Stimulated activated naive CD4-positive, alpha-beta T cell (primary cell): ENCODE data around the gene LACTBL1.
"Not testable (repeated sequence)": the region's sequence is repeated elsewhere in the genome, so short reads cannot be mapped to it uniquely, and the experiment has no call there.

Experiments
- DNase-seq, 6 experiments: peaks; one replicate each; lab custom pipeline; 2025; lab: John Stamatoyannopoulos, UW

LACTBL1 gene

GRCh38 chr1:22972760-22973159 lies at the start of gene LACTBL1:
Gene LACTBL1, minus strand, starts transcription at chr1:22972866. Its CDS starts 550 bp downstream, at chr1:22972316.
- DNase-seq = no peak

GRCh38 chr1:23021834-23022233 lies 49.2 kb upstream of the LACTBL1 start:
- DNase-seq = no peak

GRCh38 chr1:23020706-23021405 lies 48.2 kb upstream of the LACTBL1 start:
- DNase-seq = no peak

- peak in 4 of 6 experiments; percentile 12 to 44 (median 28) for DNase-seq
Observed at GRCh38 chr1:23019863-23020625, 47.4 kb upstream of the LACTBL1 start.

- peak; percentile 82 to 92 (median 86) for DNase-seq
Observed at GRCh38 chr1:23019094-23019862, 46.6 kb upstream of the LACTBL1 start, which contains the start of gene KDM1A. Gene KDM1A, plus strand, starts transcription at chr1:23019468. Its CDS starts 129 bp downstream, at chr1:23019597.

GRCh38 chr1:23018661-23019093 lies 46.0 kb upstream of the LACTBL1 start:
- peak in 1 of 6 experiments; percentile 18 for DNase-seq

GRCh38 chr1:23013657-23014056 lies 41.0 kb upstream of the LACTBL1 start:
- no peak for DNase-seq

- DNase-seq = not testable (repeated sequence)
Observed at GRCh38 chr1:23010025-23010424, 37.4 kb upstream of the LACTBL1 start.

GRCh38 chr1:23008901-23009300 lies 36.2 kb upstream of the LACTBL1 start:
- no peak for DNase-seq

- no peak for DNase-seq
Observed at GRCh38 chr1:23007106-23007505, 34.4 kb upstream of the LACTBL1 start.

- DNase-seq = not testable (repeated sequence)
Observed at GRCh38 chr1:23004769-23005168, 32.1 kb upstream of the LACTBL1 start.

- DNase-seq = no peak
Observed at GRCh38 chr1:23004112-23004511, 31.4 kb upstream of the LACTBL1 start.

GRCh38 chr1:23002218-23002617 lies 29.6 kb upstream of the LACTBL1 start:
- DNase-seq = not testable (repeated sequence)

- DNase-seq = not testable (repeated sequence)
Observed at GRCh38 chr1:23000133-23000532, 27.5 kb upstream of the LACTBL1 start.

GRCh38 chr1:22997528-22997927 lies 24.9 kb upstream of the LACTBL1 start:
- not testable (repeated sequence) for DNase-seq

GRCh38 chr1:22995774-22996173 lies 23.1 kb upstream of the LACTBL1 start:
- no peak for DNase-seq

- DNase-seq = not testable (repeated sequence)
Observed at GRCh38 chr1:22993220-22993795, 20.6 kb upstream of the LACTBL1 start.

- not testable (repeated sequence) for DNase-seq
Observed at GRCh38 chr1:22992384-22992783, 19.7 kb upstream of the LACTBL1 start.

- DNase-seq = no peak
Observed at GRCh38 chr1:22983944-22984343, 11.3 kb upstream of the LACTBL1 start.

GRCh38 chr1:22980471-22980790 lies 7.8 kb upstream of the LACTBL1 start:
- DNase-seq = not testable (repeated sequence)

- DNase-seq = no peak
Observed at GRCh38 chr1:22978299-22978698, 5.6 kb upstream of the LACTBL1 start.
